Skeletal muscle satellite cell (primary cell): ENCODE measurements around the gene CCDC89.

ENCODE experiments used
- H3K27me3 ChIP-seq: 2 replicates; pipeline ENCODE4 v1.7.0; 2013; ENCODE audit warnings: low read length; ENCODE audit not compliant: control insufficient read depth, insufficient read depth
- H3K36me3 ChIP-seq: 2 replicates; pipeline ENCODE4 v1.7.0; 2013; ENCODE audit warnings: mild to moderate bottlenecking, control low read depth, low read length; ENCODE audit not compliant: insufficient read depth
- H3K4me1 ChIP-seq: 2 replicates; pipeline ENCODE4 v1.7.0; 2013; ENCODE audit warnings: low read length; ENCODE audit not compliant: control insufficient read depth, insufficient read depth
- H3K4me2 ChIP-seq: 2 replicates; pipeline ENCODE4 v1.7.0; 2013; ENCODE audit warnings: mild to moderate bottlenecking, low read length
- H3K4me3 ChIP-seq: 2 replicates; pipeline ENCODE4 v1.7.0; 2013; ENCODE audit warnings: low read length
- H3K9ac ChIP-seq: 2 replicates; pipeline ENCODE4 v1.7.0; 2013; ENCODE audit warnings: mild to moderate bottlenecking, low read depth, low read length, moderate library complexity
- H3K9me3 ChIP-seq: replicated peaks from 2 replicates; pipeline ENCODE4 v1.7.0; 2013; ENCODE audit warnings: mild to moderate bottlenecking, control low read depth, low read length

CCDC89 gene

DNA sequence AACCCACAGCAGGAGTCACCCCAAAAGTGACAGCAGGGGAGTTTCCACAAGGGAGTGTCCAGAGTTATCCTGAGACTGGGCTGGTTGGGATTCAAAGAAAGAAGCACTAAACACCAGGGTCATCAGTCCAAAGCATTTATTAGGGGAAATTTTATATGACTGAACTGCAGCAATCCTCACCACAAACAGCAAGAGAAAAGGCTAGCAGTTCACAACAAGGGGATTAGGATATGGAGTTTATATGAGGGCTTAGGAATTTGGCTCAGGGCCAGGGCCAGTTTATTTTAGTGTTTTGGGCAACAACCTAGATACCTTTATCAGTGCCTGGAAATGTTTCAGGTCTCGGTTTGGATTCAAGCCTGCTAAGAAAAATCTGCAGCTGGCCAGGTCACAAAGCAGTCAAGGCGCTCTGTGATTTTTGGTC, 42.8 kb downstream of the CCDC89 start:
- Histone ChIP-seq H3K9ac (no peak overlapping the region), H3K4me3 (no peak overlapping the region), H3K9me3 (no peaks in the 10 kb centered on the region), H3K4me1 (peaks cover 5% of the 10 kb centered on the region), H3K36me3 (no peaks in the 10 kb centered on the region), H3K4me2 (no peak overlapping the region), H3K27me3 (peaks cover 13% of the 10 kb centered on the region)

DNA sequence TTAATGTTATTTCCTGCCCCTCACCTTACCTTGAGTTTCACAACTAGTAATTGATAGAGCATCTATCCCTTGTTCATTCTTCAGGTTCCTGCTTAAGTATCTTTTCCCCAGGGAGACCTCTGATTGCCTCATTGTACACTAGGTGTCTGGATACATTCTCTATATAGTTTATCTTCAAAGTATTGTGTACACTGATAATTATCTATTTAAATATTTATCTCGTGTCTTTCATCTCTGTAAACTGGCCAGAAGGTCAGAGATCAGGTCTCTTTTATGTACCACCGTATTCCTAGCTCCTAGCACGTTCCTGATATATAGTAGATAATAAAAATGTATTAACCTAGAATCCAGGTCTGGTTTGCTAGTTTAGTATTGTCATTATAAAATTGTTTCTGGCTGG, 51.2 kb downstream of the CCDC89 start:
- peaks cover 35% of the 10 kb centered on the region for H3K36me3 ChIP-seq
- no peaks in the 10 kb centered on the region for H3K9me3 ChIP-seq
- no peak overlapping the region for H3K9ac ChIP-seq

More for the DNA sequence above, 51.2 kb downstream of the CCDC89 start:
- Histone ChIP-seq H3K27me3 (no peaks in the 10 kb centered on the region), H3K4me1 (no peaks in the 10 kb centered on the region), H3K4me3 (no peak overlapping the region), H3K4me2 (no peak overlapping the region)
